Progenitor cell of endocrine pancreas (in vitro differentiated cells): ENCODE data around the gene SLC14A1. TPM values are rescaled to one million over a fixed set of nuclear protein-coding genes. Genes with fewer than 3 reads are reported as not detected.

Experiments used
- DNase-seq: peaks from one replicate; pipeline ENCODE4 v3.0.0; 2021; ENCODE audit warnings: low spot score; ENCODE audit not compliant: unreplicated experiment
- H3K27ac Mint-ChIP-seq: 2 replicates; pipeline ENCODE4 v1.8.0; 2021; ENCODE audit warnings: mild to moderate bottlenecking, moderate library complexity, mixed read lengths
- H3K27me3 Mint-ChIP-seq: 2 replicates; pipeline ENCODE4 v1.8.0; 2021; ENCODE audit warnings: mixed read lengths
- H3K36me3 Mint-ChIP-seq: 2 replicates; pipeline ENCODE4 v1.8.0; 2022; ENCODE audit warnings: mixed read lengths; ENCODE audit not compliant: insufficient read depth
- H3K4me1 Mint-ChIP-seq: 2 replicates; pipeline ENCODE4 v1.8.0; 2021; ENCODE audit warnings: low read depth, mixed read lengths
- H3K4me3 Mint-ChIP-seq: 2 replicates; pipeline ENCODE4 v1.8.0; 2021; ENCODE audit warnings: low read depth, mild to moderate bottlenecking, moderate library complexity, mixed read lengths
- H3K9me3 Mint-ChIP-seq: 2 replicates; pipeline ENCODE4 v1.8.0; 2021; ENCODE audit warnings: low read depth, mixed read lengths
- total RNA-seq: library from RNA; stranded (reverse); gene quantifications from 2 replicates; pipeline ENCODE4 v1.2.1, GENCODE V29; 2021
- TF ChIP-seq, protein P1 (sequence below): fragments of 200-600 bp; sonication (generic); IDR thresholded peaks from one replicate; pipeline ENCODE4 v1.5.0; 2021; ENCODE audit warnings: antibody characterized with exemption, mild to moderate bottlenecking; ENCODE audit not compliant: unreplicated experiment

SLC14A1 gene
- total RNA-seq, 1 donor from 2014 or later, result 0.50 TPM

- Mint-ChIP-seq H3K36me3 (no peaks in the 10 kb centered on the region), H3K27me3 (peaks cover 8% of the 10 kb centered on the region), H3K4me3 (no peak overlapping the region), H3K27ac (no peak overlapping the region), H3K9me3 (no peaks in the 10 kb centered on the region), H3K4me1 (peaks cover 10% of the 10 kb centered on the region)
- TF ChIP-seq, protein P1, sequence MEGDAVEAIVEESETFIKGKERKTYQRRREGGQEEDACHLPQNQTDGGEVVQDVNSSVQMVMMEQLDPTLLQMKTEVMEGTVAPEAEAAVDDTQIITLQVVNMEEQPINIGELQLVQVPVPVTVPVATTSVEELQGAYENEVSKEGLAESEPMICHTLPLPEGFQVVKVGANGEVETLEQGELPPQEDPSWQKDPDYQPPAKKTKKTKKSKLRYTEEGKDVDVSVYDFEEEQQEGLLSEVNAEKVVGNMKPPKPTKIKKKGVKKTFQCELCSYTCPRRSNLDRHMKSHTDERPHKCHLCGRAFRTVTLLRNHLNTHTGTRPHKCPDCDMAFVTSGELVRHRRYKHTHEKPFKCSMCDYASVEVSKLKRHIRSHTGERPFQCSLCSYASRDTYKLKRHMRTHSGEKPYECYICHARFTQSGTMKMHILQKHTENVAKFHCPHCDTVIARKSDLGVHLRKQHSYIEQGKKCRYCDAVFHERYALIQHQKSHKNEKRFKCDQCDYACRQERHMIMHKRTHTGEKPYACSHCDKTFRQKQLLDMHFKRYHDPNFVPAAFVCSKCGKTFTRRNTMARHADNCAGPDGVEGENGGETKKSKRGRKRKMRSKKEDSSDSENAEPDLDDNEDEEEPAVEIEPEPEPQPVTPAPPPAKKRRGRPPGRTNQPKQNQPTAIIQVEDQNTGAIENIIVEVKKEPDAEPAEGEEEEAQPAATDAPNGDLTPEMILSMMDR, result no peak
- no peak for DNase-seq
Observed at GRCh38 chr18:45728336-45729010, 4.5 kb downstream of the SLC14A1 start.

DNA sequence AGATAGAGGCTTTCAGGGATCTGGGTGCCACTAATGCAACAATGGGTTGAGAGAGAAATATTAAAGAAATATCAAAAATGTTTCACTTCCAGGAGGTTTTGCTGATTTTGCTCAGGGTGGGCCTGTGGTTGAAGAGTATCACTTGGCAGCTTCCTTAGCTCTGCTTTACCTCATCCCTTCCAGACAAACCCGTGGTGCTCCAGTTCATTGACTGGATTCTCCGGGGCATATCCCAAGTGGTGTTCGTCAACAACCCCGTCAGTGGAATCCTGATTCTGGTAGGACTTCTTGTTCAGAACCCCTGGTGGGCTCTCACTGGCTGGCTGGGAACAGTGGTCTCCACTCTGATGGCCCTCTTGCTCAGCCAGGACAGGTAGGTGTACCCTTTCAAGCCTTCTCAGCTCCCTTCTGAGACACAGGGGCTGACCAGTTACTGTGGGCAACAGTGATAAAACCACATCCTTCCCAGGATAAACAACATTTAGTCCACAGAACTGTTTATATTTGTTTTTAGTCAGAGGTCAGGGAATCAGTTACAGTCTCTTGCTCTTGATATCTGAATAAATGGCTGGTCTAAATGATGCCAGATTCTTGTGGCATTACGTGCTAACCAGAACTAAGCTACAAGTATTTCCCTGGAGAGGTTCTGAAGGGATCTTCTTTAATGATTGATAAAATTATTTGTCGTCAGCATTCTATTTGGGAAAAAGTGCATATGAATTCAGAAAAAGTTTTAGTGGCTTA is 7.0 kb downstream of the SLC14A1 start:
- DNase-seq, result no peak

GRCh38 chr18:45731716-45732115 is 7.7 kb downstream of the SLC14A1 start:
- DNase-seq, result no peak
- H3K4me1 Mint-ChIP-seq, result peaks cover 7% of the 10 kb centered on the region
- no peak overlapping the region for H3K27ac Mint-ChIP-seq
- no peaks in the 10 kb centered on the region for H3K9me3 Mint-ChIP-seq
- H3K36me3 Mint-ChIP-seq, result no peaks in the 10 kb centered on the region
- no peak overlapping the region for H3K4me3 Mint-ChIP-seq
- TF ChIP-seq, protein P1, result no peak
- H3K27me3 Mint-ChIP-seq, result peaks cover 5% of the 10 kb centered on the region

More for the DNA sequence above, 7.0 kb downstream of the SLC14A1 start:
- Mint-ChIP-seq H3K9me3 (no peaks in the 10 kb centered on the region), H3K27ac (no peak overlapping the region), H3K4me1 (peaks cover 7% of the 10 kb centered on the region), H3K4me3 (no peak overlapping the region), H3K27me3 (peaks cover 5% of the 10 kb centered on the region), H3K36me3 (no peaks in the 10 kb centered on the region)
- TF ChIP-seq, protein P1, result no peak

DNA sequence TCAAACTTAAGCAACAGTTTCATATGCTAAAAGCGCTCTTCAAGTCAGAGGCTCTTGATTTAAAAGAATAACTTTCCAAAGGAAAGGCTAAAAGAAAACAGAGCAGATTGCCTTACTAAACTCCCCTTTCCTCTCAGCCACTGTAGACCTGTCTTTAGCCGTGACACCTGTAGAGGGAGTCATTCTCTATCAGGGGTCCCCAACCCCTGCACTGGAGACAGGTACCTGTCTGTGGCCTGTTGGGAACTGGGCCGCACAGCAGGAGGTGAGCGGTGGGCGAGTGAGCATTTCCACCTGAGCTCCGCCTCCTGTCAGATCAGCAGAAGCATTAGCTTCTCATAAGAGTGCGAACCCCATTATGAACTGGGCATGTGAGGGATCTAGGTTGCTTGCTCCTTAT is 9.6 kb downstream of the SLC14A1 start:
- DNase-seq, result no peak
- Mint-ChIP-seq H3K27ac (no peak overlapping the region), H3K27me3 (peaks cover 8% of the 10 kb centered on the region), H3K36me3 (no peaks in the 10 kb centered on the region), H3K4me1 (peaks cover 5% of the 10 kb centered on the region), H3K9me3 (no peaks in the 10 kb centered on the region), H3K4me3 (no peak overlapping the region)
- TF ChIP-seq, protein P1, result peak; percentile 29

GRCh38 chr18:45734505-45734904 is 10.5 kb downstream of the SLC14A1 start:
- no peak overlapping the region for H3K4me3 Mint-ChIP-seq
- no peak for DNase-seq
- H3K4me1 Mint-ChIP-seq, result no peaks in the 10 kb centered on the region
- TF ChIP-seq, protein P1, result no peak
- H3K9me3 Mint-ChIP-seq, result no peaks in the 10 kb centered on the region
- no peaks in the 10 kb centered on the region for H3K36me3 Mint-ChIP-seq
- no peak overlapping the region for H3K27ac Mint-ChIP-seq
- peaks cover 11% of the 10 kb centered on the region for H3K27me3 Mint-ChIP-seq
